ENCODE measurements around the gene KIF17. TPM values are rescaled to one million over a fixed set of nuclear protein-coding genes. Genes with fewer than 3 reads are reported as not detected.

Gene KIF17
- total and polyA plus RNA-seq, 2 of the 4 experiments (the other 2 are of a cell fraction): 4.5 to 5.7 TPM

DNA sequence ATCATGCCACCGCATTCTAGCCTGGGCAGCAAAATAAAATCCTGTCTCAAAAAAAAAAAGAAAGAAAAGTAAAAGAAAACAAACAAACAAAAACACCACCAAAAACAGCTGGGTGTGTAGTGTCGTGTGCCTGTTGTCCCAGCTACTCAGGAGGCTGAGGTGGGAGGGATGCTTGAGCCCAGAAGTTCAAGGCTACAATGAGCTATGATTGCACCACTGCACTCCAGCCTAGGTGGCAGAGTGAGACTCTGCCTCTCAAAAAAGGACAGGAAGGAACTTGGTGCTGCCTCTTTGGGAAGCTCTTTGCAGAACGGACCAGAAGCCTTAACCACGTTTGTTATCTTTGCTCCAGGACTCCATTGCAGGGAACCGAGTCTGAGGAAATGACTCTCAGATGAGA lies 11.0 kb downstream of the KIF17 start:
- H4K5ac ChIP-seq (ENCODE audit: low read depth, low read length): no peak overlapping the region
- CTCF ChIA-PET: no interaction called here
- no peak overlapping the region for H2BK20ac ChIP-seq (ENCODE audit: low read depth, low read length)
- H2AK9ac ChIP-seq (replicated peaks; ENCODE audit: low read depth, low read length, poor library complexity): no peak overlapping the region
- no peak overlapping the region for H2BK5ac ChIP-seq (ENCODE audit: low read depth, low read length, poor library complexity, severe bottlenecking)
- DNase-seq: no peak
- H2AFZ ChIP-seq (replicated peaks; ENCODE audit: low read length, poor library complexity): no peak overlapping the region
- H4K8ac ChIP-seq (ENCODE audit: low read depth in 2 of 2, low read length in 2 of 2): no peak overlapping the region
- H2BK15ac ChIP-seq (ENCODE audit: low read depth, low read length): no peak overlapping the region
- dilution Hi-C loops (cut with HindIII; ENCODE audit: low sequenced_read_pairs, unreplicated experiment) (no loop called here), in situ Hi-C loops (cut with MboI; ENCODE audit: low sequenced_read_pairs) (no loop called here), intact Hi-C loops (cut with micrococcal nuclease) (no loop called here)
- no peak overlapping the region for H2BK120ac ChIP-seq (ENCODE audit: low read depth, low read length)
- no peak overlapping the region for H3K4me3 ChIP-seq (ENCODE audit: insufficient read depth, low read depth, low read length)
- H4K91ac ChIP-seq (ENCODE audit: insufficient read depth, low read depth, low read length): no peak overlapping the region
- no peak overlapping the region for H3K4ac ChIP-seq (ENCODE audit: low read depth, low read length)
- no peak overlapping the region for H3K18ac ChIP-seq (ENCODE audit: low read depth, low read length)
- no peaks in the 10 kb centered on the region for H3K36me3 ChIP-seq (ENCODE audit: control insufficient read depth, insufficient read depth, low read length)
- POLR2A ChIA-PET (ENCODE audit: unreplicated experiment): interaction anchor here (0.6 kb wide), 1 partner anchor 8 kb away, joined by 3 read pairs; no protein-coding TSS in a partner anchor
- no peak for ATAC-seq (ENCODE audit: low read depth)
- H3K9ac ChIP-seq (ENCODE audit: low read depth, low read length): no peak overlapping the region
- WGBS, 2 experiments (ENCODE audit: extremely low coverage in 2 of 2, insufficient read length in 1 of 2): 39% methylated on average over 2 of the region's 5 CpGs; no CpG with 5 or more reads in 1 of the 2 experiments
- peaks cover 0 to 3% of the 10 kb centered on the region in 2 experiments; a peak in 1 of 4 replicates for H3K79me1 ChIP-seq (ENCODE audit: low read depth in 1 of 2, low read length in 2 of 2)
- H3K9me1 ChIP-seq (ENCODE audit: insufficient read depth, low read length): peaks cover 3% of the 10 kb centered on the region; the same call in 1 of the 2 replicates
- H3K4me2 ChIP-seq (ENCODE audit: low read depth, low read length): no peak overlapping the region
- H3K27ac ChIP-seq (ENCODE audit: insufficient read depth, low read length): no peak overlapping the region
- no peaks in the 10 kb centered on the region; the same call in 1 of the 2 replicates for H4K20me1 ChIP-seq (ENCODE audit: insufficient read depth, low read length)
- no peaks in the 10 kb centered on the region for H3K9me3 ChIP-seq (ENCODE audit: control insufficient read depth, insufficient read depth, low read length)
- H3K27me3 ChIP-seq (ENCODE audit: control insufficient read depth, insufficient read depth, low read length): no peaks in the 10 kb centered on the region
- TF ChIP-seq RAD21 (IDR thresholded peaks at IDR 0.05; ENCODE audit: low read length) (no peak), POLR2A (IDR thresholded peaks at IDR 0.05; ENCODE audit: low read depth, low read length) (no peak), RCOR1 (IDR thresholded peaks at IDR 0.05; ENCODE audit: insufficient replicate concordance, low read length) (no peak), NFE2L2 (IDR thresholded peaks at IDR 0.05; ENCODE audit: low read depth, low read length) (no peak)
- H3K56ac ChIP-seq (ENCODE audit: extremely low read depth, insufficient read depth, low read length): no peak overlapping the region
- no peaks in the 10 kb centered on the region for H3K4me1 ChIP-seq (ENCODE audit: control insufficient read depth, insufficient read depth, low read length)
- H3K14ac ChIP-seq (replicated peaks; ENCODE audit: low read depth, low read length): no peak overlapping the region
- no TSS peak for BruUV-seq (replicated peaks)
- H3K23ac ChIP-seq (ENCODE audit: low read depth, low read length): no peak overlapping the region
- H2AK5ac ChIP-seq (ENCODE audit: low read depth, low read length): no peak overlapping the region

Data from IMR-90 (cell line).